IPS-11a (cell line): ENCODE results near the gene TPK1.
"Not testable (repeated sequence)": the region's sequence is repeated elsewhere in the genome, so short reads cannot be mapped to it uniquely, and the experiment has no call there.

Experiments used
- H3K4me3 ChIP-seq: one replicate; pipeline ENCODE4 v1.5.1; 2013; ENCODE audit warnings: low read depth, low read length, control low read depth

Gene TPK1

DNA sequence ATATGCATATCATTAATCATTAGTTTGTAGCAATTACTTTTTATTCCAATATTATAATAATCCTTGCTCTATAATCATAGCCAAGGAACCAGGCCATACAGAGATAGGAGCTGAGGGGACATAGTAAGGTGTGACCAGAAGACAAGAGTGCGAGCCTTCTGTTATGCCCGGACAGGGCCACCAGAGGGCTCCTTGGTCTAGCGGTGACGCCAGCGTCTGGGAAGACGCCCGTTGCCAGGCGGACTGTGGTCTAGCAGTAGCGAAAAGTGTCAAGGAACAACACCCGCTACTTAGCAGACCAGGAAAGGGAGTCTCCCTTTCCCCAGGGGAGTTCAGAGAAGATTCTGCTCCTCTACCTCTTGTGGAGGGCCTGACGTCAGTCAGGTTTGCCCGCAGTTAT, 109.0 kb downstream of the TPK1 start:
- not testable (repeated sequence) for H3K4me3 ChIP-seq

DNA sequence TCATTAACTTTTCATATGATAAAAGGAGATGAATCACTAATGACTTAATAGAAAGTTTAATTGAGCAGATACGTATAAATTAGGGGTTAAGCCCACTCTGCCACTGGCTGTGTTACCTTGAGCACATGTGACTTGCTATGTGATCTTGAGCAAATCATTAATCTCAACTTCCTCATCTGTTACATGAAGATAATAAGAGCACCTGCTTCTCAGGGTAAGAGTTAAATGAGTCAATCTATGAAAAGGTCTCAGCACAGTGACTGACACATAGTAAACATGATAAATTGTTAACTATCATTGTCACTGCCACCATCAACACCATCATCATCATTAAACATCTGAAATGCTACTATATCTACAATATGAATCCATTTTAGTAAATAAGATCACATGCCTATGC, 110.8 kb downstream of the TPK1 start:
- H3K4me3 ChIP-seq, result no peak overlapping the region

DNA sequence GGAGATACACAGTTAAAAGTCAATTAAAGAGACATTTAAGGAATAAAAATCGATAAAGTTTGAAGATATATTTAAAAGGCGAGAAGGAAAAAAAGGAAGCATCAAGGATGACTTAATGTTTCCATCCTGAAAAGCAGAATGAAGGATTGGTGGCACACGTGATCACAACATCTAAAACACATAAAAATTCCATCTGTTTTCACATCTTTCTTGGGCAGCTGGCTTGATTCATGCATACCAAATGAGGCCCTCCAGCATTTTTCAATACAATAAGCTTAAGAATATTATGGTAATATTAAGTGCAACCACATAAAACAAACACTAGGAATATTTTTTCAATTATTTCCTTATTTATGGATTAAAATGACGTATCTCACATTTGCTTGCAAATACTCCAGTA, 112.6 kb downstream of the TPK1 start:
- H3K4me3 ChIP-seq, result no peak overlapping the region

DNA sequence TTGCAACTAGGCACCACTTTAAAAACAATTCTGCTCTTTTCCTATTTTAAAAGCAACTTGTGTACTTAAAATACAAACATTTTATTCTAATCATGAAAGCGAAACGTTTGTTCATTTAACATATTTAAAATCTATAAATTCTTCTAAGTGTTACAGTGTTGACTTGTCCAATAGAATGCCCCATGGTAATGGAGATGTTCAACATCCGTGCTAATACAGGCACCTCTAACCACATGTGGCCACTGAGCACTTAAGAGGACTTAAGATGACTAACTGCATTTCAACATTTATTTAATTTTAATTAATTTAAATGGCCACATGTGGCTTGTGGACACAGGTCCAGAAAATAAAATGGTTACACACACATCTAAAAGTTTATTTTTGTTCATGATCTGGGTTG, 115.1 kb downstream of the TPK1 start:
- H3K4me3 ChIP-seq, result no peak overlapping the region

DNA sequence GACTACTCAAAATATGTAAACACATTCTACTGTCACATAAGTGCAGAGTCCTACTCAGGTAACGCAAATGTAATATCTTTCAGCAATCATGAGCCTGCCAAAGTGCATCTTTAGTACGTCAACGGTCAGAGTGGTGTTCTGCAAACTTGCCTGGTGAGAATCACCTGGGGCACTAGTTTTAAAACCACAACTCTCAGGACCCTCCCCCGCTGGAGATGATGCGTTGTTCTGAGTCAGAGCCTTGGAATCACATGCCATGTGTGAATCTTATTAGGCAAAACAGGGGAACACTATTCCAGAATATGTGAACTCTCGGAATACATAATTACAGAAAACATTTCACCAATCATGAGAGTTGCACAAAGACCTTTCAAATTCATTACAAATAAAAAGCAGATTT, 115.7 kb downstream of the TPK1 start:
- no peak overlapping the region for H3K4me3 ChIP-seq

DNA sequence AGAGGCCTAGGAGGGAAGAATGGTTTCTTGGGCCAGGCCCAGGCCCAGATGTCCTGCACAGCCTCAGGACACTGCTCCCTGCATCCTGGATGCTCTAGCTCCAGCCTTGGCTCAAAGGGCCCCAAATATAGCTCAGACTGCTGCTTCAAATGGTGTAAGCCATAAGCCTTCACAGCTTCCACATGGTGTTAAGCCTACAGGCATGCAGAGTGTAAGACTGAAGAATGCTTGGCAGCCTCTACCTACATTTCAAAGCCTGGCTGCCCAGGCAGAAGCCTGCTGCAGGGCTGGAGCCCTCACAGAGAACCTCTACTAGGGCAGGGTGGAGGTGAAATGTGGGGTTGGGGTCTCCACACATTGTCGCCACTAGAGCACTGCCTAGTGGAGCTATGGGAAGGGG, 118.1 kb downstream of the TPK1 start:
- no peak overlapping the region for H3K4me3 ChIP-seq

DNA sequence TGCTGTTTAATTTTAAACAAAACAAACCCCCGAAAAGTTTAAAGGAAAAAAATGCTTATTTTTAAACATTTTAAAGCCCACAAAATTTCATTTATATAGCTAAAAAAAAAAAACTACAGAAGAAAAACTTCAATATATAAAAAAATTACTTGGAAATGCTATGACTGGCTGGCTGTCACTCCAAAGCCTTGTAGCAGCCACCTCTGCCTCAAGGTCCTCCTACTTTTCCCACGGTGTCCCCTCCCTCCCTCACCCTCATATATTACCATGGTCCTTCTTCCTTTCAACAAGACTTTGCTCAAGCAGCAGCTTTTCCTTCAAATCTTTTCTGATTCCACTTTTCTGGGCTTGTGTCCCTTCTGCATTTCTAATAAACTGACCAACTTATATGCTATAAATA, 122.0 kb downstream of the TPK1 start:
- no peak overlapping the region for H3K4me3 ChIP-seq

DNA sequence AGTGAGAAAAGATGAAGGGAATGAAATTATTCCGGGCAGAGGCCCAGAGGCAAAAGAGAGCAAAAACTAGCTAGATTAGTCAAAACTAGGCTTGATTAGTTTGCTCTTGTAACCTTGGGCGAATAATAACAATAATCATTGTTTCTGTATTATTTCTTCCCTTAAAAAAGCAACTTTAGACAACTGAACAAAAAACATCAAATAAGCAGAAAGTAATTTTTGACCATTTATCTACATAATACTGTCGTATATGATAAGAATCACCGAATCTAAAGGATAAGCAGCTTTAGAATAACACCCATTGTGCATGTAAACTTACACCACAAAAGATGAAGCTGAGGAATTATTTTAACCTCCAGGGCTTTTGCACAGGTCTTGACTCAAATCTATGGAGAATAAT, 125.1 kb downstream of the TPK1 start:
- no peak overlapping the region for H3K4me3 ChIP-seq

DNA sequence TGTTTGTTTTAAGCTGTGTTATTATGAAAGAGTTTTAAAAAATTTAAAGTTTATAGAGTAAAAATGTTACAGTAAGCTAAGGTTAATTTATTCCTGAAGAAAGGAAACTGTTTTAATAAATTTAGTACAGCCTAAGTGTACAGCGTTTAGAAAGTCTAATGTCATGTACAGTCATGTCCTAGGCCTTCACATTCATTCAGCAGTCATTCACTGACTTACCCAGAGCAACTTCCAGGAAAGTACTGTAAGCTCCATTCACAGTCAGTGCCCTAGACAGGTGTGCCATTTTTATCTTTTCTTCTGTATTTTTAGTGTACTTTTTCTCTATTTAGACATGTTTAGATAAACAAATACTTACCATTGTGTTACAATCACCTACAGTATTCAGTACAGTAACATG, 126.8 kb downstream of the TPK1 start:
- no peak overlapping the region for H3K4me3 ChIP-seq

DNA sequence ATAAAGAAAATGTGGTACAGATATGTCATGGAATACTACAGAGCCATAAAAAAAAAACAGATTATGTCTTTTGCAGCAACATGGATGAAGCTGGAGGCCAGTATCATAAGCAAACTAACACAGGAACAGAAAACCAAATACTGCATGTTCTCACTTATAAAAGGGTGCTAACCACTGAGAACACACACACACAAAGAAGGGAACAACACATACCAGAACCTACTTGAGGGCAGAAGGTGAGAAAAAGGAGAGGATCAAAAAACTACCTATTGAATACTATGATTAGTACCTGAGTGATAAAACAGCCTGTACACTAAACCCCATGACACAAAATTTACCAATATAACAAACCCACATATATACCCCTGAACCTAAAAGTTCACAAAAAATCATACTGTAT, 144.6 kb downstream of the TPK1 start:
- no peak overlapping the region for H3K4me3 ChIP-seq

DNA sequence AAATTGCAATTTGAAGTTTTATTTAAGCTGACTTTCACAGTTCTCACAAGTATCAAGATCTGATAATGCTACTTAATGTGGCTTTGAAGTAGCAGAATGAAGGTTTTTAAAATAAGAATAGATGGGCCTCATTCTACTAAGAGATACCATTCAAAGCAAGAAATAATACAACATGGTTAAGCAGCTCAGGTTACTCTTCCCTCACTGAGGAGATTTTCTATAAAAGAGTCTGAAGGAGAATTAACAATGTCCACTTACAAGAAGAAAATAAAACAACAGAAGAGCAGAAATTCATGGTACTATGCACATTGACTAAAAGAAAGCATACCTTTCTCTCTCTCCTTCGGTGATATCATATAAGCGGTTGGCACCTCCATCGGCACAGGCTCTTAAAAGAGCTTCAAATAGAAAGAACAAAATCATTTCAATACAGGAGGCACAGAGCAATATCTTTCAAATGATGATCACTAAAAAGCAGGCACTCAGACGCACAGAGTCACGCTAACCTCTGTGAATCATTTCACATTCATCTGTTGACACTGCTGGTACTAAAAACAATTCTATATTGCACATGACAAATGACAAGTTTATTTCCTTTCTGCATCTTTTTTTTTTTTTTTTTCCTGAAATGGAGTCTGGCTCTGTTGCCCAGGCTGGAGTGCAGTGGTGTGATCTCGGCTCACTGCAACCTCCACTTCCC, 153.1 kb downstream of the TPK1 start:
- H3K4me3 ChIP-seq, result no peak overlapping the region

DNA sequence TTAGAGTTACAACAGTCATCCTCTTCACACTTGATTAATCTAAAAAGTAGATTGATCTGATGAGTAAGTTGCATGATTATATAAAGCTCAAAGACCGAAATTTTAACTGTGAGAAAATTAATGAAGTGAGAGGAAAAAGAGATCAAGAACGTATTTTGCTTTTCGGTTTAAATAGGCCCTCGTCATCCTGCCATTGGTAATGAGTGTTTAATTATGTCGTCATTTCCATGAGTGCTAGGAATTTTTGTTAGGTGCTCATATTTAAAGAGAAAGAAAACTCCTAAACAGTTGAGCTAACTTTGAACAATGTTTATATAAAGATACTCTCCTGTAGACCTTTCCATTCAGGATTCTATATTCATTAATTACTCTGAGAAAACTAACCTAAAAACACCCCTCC, 159.4 kb downstream of the TPK1 start:
- H3K4me3 ChIP-seq, result no peak overlapping the region

DNA sequence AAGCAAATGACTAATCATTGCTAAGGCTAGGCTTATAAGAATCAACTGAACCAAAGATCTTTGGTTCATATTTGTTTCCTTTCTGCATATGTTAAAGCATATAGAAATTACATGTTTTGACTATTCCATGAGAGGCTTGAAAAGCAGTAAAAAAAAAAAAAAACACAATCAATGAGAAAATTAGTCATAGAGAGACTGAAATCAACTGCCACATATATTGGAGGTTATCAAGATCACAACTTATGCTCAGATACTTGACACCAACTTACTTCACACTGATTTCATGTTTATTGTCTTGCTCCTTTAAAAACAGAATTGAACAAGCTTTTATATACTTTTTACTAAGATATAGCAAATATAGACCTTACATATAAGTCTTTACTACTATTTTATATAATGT, 161.3 kb downstream of the TPK1 start:
- H3K4me3 ChIP-seq, result no peak overlapping the region

DNA sequence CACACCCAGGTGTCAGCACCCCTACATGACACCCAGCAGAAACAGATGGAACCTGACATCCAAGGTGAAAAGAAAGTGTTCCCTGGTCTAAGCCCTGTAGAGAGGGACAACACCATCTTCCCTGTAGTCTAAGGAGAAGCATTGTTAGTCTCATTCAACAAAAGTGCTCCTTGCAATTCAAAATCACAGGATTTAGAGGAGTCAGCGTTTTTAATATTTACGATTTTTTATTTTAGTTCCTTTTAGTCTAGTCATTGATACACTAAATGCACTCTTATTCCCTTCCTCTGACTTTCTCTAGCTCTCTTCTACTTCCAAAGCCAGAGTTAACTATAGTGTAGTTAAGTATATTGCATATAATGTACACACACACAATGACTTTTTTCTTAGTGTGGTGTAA, 163.0 kb downstream of the TPK1 start:
- H3K4me3 ChIP-seq, result no peak overlapping the region

DNA sequence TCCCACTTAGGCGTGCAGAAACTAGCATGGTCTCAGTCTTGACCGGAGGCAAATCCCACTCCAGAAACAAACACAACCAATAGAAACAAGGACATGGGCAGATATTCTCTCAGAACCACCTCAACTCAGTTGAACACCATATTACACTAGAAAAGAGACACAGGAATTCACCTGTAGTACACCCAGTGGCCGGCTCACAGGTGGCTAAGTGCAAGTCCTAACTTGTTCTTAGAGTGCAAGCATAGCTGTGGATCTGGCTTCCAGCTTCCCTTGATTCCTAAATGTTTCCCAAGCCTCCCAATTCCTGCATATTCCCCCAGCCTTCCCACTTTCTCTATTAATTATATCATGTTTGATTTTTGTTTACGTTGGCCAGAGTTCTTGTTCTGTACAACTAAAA, 164.4 kb downstream of the TPK1 start:
- H3K4me3 ChIP-seq, result no peak overlapping the region

DNA sequence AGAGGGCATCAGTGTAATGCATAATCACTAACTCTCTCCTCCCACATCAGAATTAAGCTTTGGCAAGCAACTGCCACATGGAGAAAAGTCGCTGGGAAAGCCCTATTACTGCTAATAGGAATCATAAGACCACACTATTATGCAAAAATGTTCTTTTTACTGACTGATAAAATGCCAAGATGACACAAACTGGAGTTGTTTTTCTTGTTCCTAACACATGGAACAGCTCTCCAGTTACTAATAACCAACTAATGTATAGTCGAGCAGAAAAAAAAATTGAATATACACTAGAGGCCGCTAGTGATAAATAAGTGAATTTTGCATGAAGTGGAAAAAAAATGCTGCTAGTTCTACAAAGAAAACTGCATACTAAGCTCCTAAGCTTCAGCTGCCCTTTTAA, 165.6 kb downstream of the TPK1 start:
- H3K4me3 ChIP-seq, result no peak overlapping the region

DNA sequence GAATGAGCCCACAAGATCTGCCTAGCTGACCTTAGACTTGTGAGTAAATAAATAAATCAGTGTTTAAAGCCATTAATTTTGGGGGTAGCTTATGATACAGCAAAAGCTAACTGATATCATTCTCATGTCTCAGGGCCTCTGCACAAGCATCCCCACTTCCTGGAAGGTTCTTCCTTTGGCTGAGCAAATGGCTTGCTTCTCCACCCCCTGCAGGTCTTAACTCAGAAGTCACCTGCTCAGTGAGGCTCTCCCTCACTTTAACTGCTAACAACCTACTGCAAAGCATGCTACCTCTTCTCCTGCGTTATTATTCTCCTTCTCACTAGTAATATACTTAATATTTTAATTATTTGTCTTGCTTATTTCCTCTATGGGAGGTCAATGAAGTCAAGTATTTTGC, 167.3 kb downstream of the TPK1 start:
- no peak overlapping the region for H3K4me3 ChIP-seq

DNA sequence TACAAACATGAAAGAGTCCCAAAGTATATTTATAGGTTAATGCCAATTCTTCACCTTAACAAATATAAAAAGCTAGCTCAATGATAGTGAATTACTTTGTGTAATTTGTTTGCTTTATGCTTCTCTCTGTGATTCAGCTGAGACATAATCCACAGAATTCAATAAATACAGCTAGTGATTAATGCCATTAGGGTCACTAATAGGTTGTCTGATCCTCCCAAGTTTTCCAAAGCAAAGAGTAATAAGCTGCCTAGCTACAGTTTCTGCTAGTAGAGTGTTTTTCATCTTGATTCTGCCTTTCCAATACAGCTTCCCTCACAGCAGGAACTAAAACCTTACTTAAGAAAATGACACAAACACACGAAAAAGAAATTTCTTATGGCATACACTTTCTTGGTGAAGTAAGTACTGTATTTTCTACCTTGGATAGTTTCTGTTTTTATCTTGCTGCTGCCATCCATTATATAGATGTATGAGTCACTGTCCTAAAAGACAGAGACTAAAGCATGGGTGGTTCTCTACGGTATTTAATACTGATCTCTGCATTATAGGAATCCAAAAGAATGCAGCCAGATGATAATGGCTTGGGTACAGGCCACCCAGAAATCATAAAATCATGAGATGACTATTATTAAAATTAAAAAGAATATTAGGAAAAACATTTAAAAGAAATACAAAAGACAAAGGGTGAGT, 170.0 kb downstream of the TPK1 start:
- no peak overlapping the region for H3K4me3 ChIP-seq

DNA sequence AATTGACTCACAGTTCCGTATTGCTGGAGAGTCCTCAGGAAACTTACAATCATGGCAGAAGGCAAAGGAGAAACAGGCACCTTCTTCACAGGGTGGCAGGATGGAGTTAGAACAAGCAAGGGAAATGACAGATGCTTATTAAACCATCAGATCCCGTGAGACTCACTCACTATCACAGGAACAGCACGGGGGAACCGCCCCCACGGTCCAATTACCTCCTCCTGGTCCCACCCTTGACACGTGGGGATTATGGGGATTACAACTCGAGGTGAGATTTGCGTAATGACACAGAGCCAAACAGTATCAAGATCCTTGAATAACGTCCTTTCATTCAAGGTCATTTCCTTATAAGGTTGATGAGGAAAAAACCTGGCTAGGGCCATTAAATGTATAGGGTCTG, 176.6 kb downstream of the TPK1 start:
- H3K4me3 ChIP-seq, result no peak overlapping the region

DNA sequence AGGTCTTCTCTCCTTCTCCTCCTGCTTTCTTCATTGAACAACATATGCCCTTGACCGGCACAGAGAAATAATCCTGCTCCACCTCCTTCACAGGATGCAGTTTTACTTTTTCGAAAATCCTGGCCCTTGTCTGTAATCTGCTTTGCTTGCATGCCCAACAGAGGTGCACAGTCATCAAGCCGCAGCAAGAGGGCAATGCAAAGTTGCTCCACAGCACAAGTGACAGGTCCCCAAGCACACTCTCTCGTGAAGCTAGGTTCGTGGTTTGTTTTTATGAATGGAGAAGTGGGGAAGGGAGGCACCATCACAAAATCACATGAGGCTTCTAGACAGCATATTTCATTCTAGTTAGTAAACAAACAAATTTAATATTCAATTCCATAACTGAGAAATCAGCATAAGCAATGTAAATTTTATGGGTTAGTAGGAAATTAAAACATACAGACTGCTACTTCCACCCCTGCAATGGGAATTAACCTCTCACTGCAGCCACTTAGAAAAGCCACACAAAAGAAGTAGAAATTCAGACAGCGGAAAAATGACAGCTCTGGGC, 178.8 kb downstream of the TPK1 start:
- no peak overlapping the region for H3K4me3 ChIP-seq

DNA sequence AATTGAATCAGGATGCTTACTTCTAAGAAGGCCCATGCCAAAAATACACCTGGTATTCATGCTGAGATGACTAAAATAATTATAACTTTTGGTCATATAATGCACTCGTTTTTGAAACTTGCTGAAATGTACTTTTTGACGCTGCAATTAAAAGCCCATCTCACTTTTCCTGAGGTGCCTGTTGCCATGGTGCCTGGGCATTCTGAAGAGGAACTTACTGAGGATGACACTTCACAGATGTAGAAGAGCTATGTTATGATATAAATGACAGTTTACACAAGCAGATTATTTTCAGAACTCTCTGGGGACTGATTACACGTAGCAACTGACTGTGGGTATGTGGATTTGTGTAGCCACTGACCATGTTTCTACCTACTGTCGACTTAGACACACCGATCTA, 182.4 kb downstream of the TPK1 start:
- H3K4me3 ChIP-seq, result no peak overlapping the region

DNA sequence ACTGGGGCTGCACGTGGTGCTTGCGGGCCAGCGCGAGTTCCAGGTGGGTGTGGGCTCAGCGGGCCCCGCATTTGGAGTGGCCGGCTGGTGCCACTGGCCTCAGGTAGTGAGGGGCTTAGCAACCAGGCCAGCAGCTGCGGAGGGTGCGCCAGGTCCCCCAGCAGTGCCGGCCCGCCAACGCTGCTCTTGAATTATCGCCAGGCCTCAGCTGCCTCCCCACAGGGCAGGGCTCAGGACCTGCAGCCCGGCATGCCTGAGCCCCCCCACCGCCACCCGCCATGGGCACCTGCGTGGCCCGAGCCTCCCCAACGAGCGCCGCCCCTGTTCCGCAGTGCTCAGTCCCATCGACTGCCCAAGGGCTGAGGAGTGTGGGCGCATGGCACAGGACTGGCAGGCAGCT, 185.4 kb downstream of the TPK1 start:
- no peak overlapping the region for H3K4me3 ChIP-seq

DNA sequence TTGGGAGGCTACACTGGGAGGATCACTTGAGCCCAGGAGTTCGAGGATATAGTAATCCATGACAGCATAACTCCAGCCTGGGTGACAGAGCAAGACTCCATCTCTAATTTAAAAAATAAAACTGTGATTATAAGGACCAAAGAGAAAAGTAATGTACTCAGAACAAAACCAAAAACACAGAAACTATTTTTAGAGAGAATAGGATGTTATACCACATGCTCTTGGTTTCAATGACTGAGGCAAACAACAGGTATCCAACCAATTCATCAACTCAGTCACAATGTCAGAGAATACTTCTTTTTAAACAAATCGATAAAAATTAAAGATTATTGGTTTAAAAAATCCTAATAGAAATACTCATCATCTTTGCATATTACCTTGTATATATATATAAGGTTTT, 186.7 kb downstream of the TPK1 start:
- H3K4me3 ChIP-seq, result no peak overlapping the region
